Loucy (cell line): ENCODE results near the gene SLC44A2.

Source experiments
- H2AFZ ChIP-seq: fragments of 200-600 bp; sonication (generic); 2 replicates; pipeline ENCODE4 v1.6.0; 2016; ENCODE audit warnings: antibody characterized with exemption, mild to moderate bottlenecking, low read length, moderate library complexity
- H3F3A ChIP-seq: fragments of 200-600 bp; 2 replicates; pipeline ENCODE4 v1.6.0; 2016; ENCODE audit warnings: antibody characterized with exemption, low read depth, mild to moderate bottlenecking
- H3K27me3 ChIP-seq: fragments of 200-600 bp; sonication (generic); 2 replicates; pipeline ENCODE4 v1.6.1; 2014; ENCODE audit warnings: low read length, mild to moderate bottlenecking; ENCODE audit not compliant: insufficient read depth, poor library complexity, severe bottlenecking
- H3K36me3 ChIP-seq: fragments of 200-600 bp; sonication (generic); 2 replicates; pipeline ENCODE4 v1.6.1; 2016; ENCODE audit warnings: low read length; ENCODE audit not compliant: insufficient read depth
- H3K4me1 ChIP-seq: fragments of 200-600 bp; sonication (generic); 2 replicates; pipeline ENCODE4 v1.5.1; 2014; ENCODE audit warnings: low read length, mild to moderate bottlenecking; ENCODE audit not compliant: insufficient read depth, poor library complexity, severe bottlenecking
- H3K4me2 ChIP-seq: fragments of 200-600 bp; sonication (generic); 2 replicates; pipeline ENCODE4 v1.6.0; 2014; ENCODE audit warnings: antibody characterized with exemption, low read length, low read depth, mild to moderate bottlenecking; ENCODE audit not compliant: poor library complexity, severe bottlenecking
- H3K4me3 ChIP-seq: fragments of 200-600 bp; sonication (generic); 2 replicates; pipeline ENCODE4 v1.5.1; 2014; ENCODE audit warnings: low read length, mild to moderate bottlenecking, mixed read lengths; ENCODE audit not compliant: poor library complexity, severe bottlenecking
- H3K79me2 ChIP-seq: fragments of 200-600 bp; sonication (generic); 2 replicates; pipeline ENCODE4 v1.6.1; 2014; ENCODE audit warnings: low read length; ENCODE audit not compliant: insufficient read depth
- H3K9ac ChIP-seq: fragments of 200-600 bp; sonication (generic); 2 replicates; pipeline ENCODE4 v1.6.0; 2014; ENCODE audit warnings: mild to moderate bottlenecking, low read depth, low read length, moderate library complexity; ENCODE audit not compliant: poor library complexity, severe bottlenecking
- H3K9me2 ChIP-seq: fragments of 200-600 bp; sonication (generic); replicated peaks from 2 replicates; pipeline ENCODE4 v1.6.1; 2016; ENCODE audit warnings: low read depth, low read length, mixed read lengths
- H3K9me3 ChIP-seq: fragments of 200-600 bp; sonication (generic); 2 replicates; pipeline ENCODE4 v1.6.1; 2014; ENCODE audit warnings: mild to moderate bottlenecking, antibody characterized with exemption, low read length, low read depth; ENCODE audit not compliant: insufficient read depth
- H4K20me1 ChIP-seq: fragments of 200-600 bp; sonication (generic); 2 replicates; pipeline ENCODE4 v1.6.0; 2014; ENCODE audit warnings: antibody characterized with exemption, low read length, mild to moderate bottlenecking; ENCODE audit not compliant: insufficient read depth, poor library complexity, severe bottlenecking
- EZH2phosphoT487 ChIP-seq: fragments of 200-600 bp; IDR thresholded peaks from 2 replicates; pipeline ENCODE4 v1.6.1; 2018; ENCODE audit warnings: antibody characterized with exemption, mild to moderate bottlenecking, moderate library complexity, borderline replicate concordance
- TF ChIP-seq, protein P1 (sequence below): fragments of 200-600 bp; sonication (generic); conservative IDR thresholded peaks from 2 replicates; pipeline ENCODE4 v1.5.1; 2014; ENCODE audit warnings: mild to moderate bottlenecking, antibody characterized with exemption, low read length

Gene SLC44A2

DNA sequence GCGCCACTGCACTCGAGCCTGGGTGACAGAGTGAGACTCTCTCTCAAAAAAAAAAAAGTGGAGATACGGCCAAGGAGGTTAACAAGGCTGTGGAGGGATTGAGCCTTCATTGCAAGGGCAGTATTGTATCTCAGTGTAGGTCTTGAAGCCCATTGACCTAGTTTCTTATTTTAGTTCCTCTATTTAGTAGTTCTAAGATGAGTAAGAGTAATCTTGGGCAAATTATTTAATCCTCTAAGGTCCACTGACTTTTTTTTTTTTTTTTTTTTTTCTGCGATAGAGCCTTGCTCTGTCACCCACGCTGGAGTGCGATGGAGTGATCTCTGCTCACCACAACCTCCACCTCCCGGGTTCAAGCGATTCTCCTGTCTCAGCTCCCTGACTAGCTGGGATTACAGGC is 14.5 kb downstream of the SLC44A2 start:
- TF ChIP-seq, protein P1, sequence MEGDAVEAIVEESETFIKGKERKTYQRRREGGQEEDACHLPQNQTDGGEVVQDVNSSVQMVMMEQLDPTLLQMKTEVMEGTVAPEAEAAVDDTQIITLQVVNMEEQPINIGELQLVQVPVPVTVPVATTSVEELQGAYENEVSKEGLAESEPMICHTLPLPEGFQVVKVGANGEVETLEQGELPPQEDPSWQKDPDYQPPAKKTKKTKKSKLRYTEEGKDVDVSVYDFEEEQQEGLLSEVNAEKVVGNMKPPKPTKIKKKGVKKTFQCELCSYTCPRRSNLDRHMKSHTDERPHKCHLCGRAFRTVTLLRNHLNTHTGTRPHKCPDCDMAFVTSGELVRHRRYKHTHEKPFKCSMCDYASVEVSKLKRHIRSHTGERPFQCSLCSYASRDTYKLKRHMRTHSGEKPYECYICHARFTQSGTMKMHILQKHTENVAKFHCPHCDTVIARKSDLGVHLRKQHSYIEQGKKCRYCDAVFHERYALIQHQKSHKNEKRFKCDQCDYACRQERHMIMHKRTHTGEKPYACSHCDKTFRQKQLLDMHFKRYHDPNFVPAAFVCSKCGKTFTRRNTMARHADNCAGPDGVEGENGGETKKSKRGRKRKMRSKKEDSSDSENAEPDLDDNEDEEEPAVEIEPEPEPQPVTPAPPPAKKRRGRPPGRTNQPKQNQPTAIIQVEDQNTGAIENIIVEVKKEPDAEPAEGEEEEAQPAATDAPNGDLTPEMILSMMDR: no peak
- Histone ChIP-seq H3K9me3 (no peaks in the 10 kb centered on the region), H3F3A (no peaks in the 10 kb centered on the region), H4K20me1 (no peaks in the 10 kb centered on the region), H3K4me1 (peaks cover 21% of the 10 kb centered on the region), H3K27me3 (no peaks in the 10 kb centered on the region), H3K9ac (no peak overlapping the region), H3K4me3 (no peak overlapping the region), H3K9me2 (no peaks in the 10 kb centered on the region), H2AFZ (no peak overlapping the region), H3K4me2 (no peak overlapping the region), H3K79me2 (no peaks in the 10 kb centered on the region), H3K36me3 (peaks cover 32% of the 10 kb centered on the region; the same call in 1 of the 2 replicates)

DNA sequence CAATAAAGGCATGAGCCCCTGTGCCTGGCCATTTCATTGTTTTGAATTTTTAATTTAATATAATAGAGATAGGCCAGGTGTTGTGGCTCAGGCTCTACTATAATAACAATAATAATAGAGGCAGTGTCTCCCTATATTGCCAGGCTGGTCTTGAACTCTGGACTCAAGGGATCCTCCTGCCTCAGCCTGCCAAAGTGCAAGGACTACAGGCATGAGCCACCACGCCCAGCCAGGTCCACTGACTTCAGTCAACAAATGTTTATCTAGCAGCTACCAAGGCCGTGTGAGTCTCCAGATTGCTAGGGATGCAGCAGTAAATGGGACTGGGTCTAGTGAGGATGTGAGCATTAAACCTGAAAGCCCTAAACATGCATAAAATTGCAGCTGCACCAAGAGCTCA is 15.0 kb downstream of the SLC44A2 start:
- Histone ChIP-seq H2AFZ (no peak overlapping the region), H3K9me3 (no peaks in the 10 kb centered on the region), H4K20me1 (no peaks in the 10 kb centered on the region), H3K36me3 (peaks cover 27% of the 10 kb centered on the region; the same call in 1 of the 2 replicates), H3K4me2 (no peak overlapping the region), H3K9me2 (no peaks in the 10 kb centered on the region), H3K27me3 (no peaks in the 10 kb centered on the region), H3K79me2 (no peaks in the 10 kb centered on the region), H3K9ac (no peak overlapping the region), H3K4me1 (peaks cover 21% of the 10 kb centered on the region), H3K4me3 (no peak overlapping the region), H3F3A (no peaks in the 10 kb centered on the region)
- TF ChIP-seq, protein P1: no peak
- no peak for TF ChIP-seq EZH2phosphoT487

DNA sequence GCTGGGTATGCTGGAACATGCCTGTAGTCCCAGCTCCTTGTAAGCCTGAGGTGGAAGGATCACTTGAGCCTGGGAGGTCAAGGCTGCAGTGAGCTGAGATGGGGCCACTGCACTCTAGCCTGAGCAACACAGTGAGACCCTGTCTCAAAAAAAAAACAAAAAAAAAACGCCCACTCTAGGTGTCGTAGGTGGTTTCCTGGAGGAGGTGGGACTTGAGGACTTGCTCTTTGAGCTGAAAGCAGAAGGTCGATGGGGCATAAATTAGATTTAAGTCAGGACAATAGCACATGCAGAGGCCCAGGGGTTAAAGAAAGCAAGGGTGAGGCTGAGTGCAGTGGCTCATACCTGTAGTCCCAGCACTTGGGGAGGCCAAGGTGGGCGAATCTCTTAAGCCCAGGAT is 15.9 kb downstream of the SLC44A2 start:
- Histone ChIP-seq H3K36me3 (peaks cover 22% of the 10 kb centered on the region; the same call in 1 of the 2 replicates), H3K79me2 (no peaks in the 10 kb centered on the region), H3K27me3 (no peaks in the 10 kb centered on the region), H3K4me3 (no peak overlapping the region), H4K20me1 (no peaks in the 10 kb centered on the region), H3K9me3 (no peaks in the 10 kb centered on the region), H3K9ac (no peak overlapping the region), H3K9me2 (no peaks in the 10 kb centered on the region), H3F3A (no peaks in the 10 kb centered on the region), H3K4me2 (no peak overlapping the region), H2AFZ (no peak overlapping the region), H3K4me1 (peaks cover 21% of the 10 kb centered on the region)
- TF ChIP-seq, protein P1: no peak
- no peak for TF ChIP-seq EZH2phosphoT487
